Stimulated activated CD8-positive, alpha-beta memory T cell treated with anti-CD3 and anti-CD28 coated beads, Interleukin-15, amount 100 ng/mL, for 24 hours (primary cell): ENCODE data around the gene CTNNB1.

Source experiments
- DNase-seq: peaks from one replicate; pipeline ENCODE4 v3.0.0-alpha.2; 2020; ENCODE audit warnings: low read depth

CTNNB1 gene

DNA sequence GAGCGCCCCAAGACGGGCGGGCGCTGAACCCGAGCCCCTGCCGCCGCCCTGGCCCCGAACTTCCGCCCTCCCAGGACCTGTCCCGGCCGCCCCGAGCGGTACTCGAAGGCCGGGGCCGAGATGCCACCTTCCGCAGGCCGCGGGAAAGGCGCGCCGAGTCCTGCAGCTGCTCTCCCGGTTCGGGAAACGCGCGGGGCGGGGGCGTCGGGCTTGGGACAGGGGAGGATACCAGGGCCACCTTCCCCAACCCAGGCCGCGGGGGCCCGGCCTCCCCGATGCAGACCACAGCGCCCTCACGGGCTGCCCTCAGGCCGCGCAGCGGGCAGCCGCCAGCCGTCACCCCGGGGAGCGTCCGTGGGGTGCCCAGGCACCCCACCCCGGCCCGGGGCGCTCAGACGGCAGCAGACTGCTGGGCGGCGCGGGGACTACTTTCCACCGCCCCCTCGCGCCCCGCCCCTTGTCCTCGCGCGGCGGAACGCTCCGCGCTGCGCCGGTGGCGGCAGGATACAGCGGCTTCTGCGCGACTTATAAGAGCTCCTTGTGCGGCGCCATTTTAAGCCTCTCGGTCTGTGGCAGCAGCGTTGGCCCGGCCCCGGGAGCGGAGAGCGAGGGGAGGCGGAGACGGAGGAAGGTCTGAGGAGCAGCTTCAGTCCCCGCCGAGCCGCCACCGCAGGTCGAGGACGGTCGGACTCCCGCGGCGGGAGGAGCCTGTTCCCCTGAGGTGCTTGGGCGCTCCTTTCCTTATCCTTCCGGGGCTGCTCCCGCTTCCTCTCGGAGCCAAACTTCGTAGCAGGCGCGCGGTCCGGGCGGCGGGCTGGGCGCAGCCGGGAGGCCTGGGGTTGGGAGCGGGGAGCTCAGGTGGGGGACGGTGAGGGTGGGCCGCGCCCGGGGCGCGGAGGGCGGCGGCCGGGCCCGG lies at the start of gene CTNNB1:
Gene CTNNB1 (plus strand): TSS at position 556 of the 916 bp plus-strand sequence. CDS start 24,564 bp downstream, outside the sequence.
- DNase-seq = peak; percentile 82

DNA sequence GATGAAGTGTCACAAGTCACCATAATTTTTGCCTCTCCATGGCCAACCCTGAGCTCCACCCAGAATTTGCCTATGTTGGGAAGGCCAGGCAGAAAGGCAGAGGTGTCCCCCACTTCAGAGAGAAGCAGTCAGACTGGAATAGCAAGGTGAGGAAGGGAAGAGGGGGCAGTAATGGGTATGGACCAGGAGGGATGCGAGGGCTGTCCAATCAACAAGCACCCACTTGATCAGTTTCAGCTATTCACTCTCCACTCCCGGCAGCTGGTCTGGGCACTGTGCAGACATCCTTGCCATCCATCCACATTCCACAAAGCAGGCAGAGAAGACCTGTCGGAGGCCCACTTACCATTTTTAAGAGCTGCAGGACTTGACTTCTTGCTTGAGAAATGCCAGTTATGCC lies 43.5 kb upstream of the CTNNB1 start:
- no peak for DNase-seq

DNA sequence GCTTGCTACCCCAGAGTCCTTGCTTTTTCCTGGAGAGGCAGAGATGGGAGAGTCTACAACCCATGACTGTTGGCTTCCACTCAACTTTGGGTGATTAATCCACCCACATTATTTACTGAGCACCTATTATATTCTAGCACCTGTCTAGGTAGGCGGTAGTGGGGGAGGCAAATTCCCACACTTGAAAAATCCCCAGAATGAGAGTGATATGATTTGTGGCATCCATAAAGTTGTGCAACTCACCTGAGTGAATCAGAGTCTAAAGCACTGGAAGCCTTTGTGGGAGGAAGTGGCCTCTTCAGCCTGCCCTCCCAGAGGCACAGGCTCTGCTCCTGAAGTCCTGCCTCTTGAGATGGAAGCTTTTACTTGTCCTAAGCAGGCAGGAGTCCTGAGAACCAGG lies 40.4 kb upstream of the CTNNB1 start:
- no peak for DNase-seq

DNA sequence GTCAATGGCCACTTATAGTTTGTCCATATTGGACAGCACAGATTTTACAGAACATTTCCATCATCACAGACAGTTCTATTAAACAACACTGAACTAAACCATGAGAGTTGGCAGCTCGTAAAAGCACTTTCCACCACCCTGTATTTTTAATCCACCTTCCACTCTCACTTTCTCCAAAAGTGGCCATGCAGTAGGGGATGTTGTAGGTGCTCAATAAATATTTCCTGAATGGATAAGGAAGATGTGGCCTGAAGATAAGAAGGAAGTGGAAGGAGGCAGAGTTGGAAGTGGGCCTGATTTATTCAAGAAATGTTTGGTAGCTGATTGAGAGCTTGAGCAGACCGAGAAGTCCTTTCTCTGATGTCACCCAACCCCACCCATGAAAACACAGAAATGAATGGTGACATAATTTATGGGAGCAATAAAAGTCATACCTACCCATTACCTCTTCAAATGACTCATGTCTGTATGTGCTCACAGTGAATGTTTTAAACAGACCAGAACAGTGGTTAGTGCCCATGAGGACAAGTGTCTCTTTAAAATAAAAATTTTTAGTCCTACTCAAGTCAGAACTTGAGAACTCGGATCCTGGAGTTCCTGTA lies 39.6 kb upstream of the CTNNB1 start:
- no peak for DNase-seq

DNA sequence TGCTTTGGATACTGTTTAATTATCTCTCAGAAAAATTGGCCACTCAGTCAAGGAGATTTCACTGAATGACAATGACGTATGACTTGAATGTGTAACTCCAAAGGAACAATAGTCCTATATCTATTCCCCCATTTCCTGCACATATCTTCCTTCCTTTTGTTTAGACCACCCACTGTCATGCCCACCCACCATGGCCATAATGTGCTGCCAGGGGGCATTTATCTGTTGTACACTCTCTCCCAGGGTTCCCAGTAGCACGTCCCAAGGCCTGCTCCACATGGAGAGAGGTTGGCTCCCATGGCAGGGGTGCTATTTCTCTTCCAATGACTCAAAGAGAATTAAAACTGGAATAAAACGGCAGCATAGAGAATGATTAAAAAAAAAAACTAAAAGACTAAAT lies 36.8 kb upstream of the CTNNB1 start:
- DNase-seq = no peak

DNA sequence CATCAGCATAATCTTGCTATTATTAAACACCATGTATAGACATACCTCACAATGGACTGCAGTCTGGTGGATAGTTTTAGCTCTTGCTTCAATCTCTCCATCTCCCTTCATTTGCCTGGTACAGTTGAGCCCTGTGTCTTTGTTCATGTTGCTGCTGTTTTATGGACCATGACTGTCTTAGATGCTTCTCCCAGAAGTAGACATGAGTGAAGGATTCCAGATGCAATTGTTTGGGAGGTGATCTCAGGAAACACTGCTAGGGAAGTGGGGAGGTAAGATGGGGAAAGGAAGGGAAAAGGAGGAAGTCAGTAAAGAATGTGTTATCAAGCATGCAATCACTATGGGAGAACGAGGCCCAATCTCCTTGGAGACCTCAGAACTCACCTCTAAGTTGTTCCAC lies 36.3 kb upstream of the CTNNB1 start:
- no peak for DNase-seq

DNA sequence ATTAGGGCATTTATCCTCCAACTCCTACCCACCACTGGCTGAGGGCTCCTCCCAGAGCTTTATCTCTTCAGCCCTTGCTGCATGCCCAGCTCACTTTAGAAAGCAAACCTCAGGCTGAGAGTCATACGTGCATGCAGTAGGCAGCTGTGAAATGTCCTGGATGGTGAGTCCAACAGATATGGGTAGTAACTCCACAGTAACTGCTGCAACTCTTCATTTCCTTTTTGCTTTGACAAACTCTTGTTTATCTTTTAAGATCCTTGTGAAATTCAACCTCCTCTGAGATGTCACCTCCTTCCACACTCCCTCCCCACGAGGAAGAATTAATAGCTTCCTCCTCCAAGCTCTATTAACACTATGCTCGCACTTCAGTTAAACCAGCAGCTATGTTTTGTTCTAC lies 35.9 kb upstream of the CTNNB1 start:
- no peak for DNase-seq

DNA sequence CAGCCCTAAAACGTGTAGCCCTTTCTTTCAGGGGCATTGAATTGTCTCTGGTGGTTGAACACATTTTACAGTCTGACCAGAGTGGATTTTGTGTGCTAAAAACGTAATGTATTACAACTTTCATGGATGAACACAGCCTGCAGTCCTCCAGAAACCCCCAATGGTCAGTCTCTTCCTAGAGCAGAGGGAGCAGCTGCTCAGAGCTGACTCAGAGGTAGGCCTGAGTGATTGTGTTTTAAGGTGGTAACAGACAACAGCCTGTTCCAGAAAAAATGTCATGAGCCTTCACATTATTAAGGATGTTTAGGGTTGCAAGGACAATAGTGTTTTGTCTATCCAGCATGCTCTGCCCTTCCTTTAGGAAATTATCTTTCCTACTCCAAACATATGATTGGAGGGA lies 34.5 kb upstream of the CTNNB1 start:
- no peak for DNase-seq

DNA sequence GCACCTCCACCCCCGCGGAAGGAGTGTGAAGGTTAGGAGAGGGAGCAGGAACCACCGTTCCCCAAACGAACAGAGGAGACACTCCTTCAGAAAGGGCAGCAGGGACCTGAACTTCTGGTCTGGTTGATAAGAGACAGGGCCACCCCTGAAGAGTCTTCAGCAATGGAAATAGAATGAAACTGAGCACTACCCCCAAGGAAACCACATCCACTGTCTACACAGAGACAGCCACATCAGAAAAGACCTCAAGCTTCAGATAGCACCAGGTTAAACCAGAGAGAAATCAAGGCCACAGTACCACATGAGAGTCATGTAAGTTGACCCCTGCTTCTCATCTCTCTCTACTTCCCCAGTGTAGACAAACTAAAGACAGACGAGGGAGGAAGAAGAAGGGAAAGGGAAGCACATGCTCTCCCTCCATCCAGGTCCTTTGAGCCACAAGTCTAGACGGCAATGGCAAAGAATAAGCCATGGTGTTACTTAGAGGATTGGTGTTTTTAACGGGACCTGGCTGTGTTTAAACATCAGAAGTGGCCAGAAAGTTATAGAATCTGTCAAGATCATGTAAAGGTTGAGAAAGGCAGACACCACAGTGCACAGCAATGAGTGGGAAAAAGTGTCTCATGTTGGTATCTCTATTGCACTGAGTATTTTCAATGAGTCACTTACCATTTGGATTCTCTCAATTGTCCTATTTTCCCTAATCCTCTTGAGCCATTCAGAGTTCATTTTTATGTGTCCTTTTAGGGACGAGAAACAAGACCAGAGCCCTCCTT lies 31.4 kb upstream of the CTNNB1 start:
- DNase-seq = no peak

DNA sequence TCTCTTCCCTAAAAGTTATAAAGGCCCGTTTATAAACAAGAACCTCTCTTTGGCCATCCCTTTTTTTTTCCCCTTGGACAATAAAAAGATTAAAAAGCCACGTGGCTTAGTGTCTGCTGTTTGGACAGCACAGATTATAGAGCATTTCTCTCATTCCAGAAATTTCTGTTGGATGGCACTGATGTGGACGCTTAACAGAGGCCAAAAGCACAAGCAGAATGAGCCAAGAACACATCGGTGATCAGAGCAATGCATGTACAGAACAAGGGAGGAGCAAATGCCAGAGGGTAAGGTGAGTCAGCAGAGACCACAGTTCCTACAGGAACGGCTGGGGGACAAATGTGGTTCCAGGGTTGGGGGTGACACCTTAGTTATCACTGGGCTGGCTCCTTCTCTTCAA lies 30.3 kb upstream of the CTNNB1 start:
- DNase-seq = no peak

DNA sequence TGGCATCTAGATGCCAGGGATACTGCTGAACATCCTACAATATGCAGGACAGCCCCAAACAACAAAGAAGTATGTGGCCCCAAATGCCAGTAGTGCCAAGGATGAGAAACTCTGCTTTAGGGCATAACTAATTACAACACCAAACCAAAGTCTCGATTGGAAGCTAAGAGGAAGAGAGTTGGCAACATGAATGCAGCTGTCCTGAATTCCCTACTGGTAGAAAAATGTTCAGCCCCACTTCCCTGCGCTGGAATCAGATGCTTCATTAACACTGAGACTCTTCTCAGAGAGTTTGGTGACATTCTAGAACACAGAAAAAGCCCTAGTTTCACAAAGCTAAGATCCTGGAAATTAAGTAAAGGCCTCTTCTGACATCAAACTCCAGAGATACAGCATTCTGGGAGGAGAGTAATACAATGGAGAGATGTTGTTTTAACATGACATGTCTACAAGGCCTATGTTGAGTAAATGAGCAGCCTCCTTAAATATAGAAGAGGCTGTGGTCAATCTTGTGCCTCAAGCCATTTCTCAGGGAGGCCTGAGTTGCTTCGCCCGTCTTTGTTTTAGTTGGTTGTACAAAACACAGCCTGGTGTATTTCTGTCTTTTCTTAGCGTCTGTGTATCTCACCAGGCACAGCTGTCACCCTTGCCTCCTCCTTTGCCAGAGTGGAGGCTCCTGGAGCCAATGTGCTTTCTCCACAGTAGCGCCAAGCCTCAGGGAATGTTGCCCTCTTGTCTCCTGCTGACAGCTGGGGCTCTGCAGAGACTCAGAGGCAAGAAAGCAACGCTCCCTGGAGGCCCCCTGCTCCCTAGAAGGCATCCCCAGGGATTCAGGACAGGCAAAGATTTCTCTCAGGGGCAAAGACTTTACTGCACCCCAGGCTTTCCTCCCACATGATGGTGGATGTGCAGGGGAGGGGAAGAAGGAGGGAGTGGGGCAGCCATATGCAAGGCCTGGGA lies 25.1 kb upstream of the CTNNB1 start:
- no peak for DNase-seq

DNA sequence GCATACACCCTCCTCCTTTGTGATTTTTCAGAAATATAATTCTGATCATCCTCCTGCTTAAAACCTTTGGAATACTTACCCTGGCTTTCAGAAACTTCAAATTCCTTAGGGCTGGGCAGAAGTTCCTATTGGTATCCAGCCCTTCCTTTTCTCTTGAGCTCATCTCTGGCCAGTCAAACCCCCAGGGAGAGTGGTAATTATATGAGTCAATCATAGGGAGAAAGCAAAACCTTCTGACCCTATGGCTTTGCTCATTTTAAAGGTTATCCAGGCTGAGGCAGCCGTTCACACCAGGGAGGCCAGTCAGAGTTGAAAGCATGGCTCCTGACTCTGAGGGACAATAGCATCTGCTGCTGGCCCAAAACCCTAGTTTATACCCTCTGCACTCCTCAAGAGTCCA lies 23.9 kb upstream of the CTNNB1 start:
- DNase-seq = no peak

DNA sequence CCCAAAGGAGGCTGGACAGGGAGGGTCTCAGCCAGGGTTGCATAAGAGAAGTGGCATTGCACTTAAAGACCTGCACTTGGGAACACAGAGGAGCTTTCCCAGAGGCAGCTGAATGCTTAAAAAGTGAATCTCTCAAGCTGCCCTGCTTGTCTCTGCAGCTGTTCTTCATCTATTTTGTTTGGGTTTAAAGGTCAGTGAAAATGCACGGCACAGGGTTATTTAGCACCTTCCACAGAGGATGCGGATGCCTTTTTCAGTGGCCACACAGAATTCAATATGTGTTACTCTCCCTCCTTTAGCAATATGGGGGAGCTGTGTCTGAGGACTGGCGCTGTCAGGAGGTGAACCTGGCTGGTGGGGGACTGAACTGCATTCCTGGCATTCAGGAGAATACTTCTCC lies 22.7 kb upstream of the CTNNB1 start:
- no peak for DNase-seq

DNA sequence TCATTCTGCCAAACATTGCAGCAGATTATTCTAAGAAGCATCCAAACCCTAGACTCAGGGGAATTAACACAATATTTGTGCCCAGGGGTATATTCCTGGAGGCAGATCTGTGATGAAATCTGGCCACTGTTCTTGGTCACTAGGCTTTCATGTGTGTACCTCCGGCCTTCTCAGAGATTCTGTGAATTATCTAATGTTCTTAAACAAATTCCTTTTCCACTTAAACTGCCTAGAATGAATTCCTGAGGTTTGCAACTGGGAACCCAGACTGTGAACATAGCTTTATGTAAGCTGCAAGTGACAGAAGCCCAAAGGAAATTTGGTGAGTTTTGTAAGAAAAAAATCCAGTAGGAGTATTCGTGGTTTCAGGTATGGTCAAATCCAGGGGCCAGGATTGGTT lies 20.7 kb upstream of the CTNNB1 start:
- DNase-seq = no peak

DNA sequence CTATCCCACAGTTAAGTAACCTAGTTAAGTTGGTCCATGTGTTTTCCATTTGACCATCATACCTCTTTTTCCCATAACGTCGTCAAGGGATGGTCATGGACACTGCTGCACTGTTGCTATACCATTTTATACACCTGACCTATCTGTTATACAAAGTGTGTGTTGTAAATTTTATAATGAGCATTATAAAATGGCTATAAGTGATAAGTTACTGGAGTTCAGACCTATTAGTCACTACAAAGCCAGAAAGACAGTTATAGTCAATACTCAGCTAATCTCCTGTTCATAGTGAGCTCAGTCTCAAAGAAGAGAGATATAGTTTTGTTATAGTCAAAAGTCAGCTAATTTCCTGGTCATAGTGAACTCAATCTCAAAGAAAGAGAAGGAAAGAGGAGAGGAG lies 18.9 kb upstream of the CTNNB1 start:
- no peak for DNase-seq

DNA sequence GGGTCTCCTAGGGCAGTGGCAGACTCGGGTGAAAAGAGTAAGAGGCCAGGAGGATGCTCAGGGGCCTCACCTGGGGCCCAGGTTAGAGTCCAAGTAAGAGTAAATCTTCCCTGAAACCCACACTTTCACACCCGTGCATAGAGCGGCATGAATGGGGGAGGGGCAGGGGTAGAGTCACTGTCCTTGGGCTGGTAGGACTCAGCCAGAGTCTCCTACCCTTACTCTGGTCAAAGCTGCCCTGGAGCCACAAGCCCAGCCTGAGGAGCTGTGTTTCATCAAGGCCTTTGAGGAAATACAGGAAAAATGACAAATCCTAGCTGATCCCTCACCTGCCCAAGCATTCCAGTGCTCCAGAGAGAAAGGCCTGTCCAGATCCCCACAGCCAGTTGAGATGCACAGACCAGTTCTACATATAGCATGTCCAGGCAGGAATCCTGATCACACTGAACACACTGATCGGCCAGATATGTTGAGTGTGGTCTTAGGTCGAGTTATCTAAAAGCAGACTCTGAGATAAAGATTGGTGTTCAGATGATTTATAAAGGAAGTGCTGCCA lies 16.7 kb upstream of the CTNNB1 start:
- DNase-seq = no peak

DNA sequence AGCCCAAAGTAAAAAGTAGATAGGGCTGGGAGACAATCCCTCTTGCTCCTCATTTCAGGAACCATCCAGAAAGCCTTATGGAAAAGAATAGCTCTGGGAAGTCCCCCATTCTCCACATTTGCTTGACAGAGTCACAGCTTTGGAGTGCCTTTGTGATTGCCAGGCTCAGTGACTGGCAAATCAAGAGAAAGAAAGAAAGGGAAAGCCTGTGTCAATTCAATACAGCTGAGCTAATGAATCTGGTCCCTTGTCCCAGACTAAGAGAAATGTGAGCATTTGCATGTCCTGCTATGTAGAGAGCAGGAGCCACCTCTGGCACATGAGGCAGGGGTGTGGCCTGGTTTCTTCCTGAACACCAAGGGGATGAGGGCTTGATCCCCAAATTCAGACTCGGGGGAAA lies 14.9 kb upstream of the CTNNB1 start:
- DNase-seq = no peak

DNA sequence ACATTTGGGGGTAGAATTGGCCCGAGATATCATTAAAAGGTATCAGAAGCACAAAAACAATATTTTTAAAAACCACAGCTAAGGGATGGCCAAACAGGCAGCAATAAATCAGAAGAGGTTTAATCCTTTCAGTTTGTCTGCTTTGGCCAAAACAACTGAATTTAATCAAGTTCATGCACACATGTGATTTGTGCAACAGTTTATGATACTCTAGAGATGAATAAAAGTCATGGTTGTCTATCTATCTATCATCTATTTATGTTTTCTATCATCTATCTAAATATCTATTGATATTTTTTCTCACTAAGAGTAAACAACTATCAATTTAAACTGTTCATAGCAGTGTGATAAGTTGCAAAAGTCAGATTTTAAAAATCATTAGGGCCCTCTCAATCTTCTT lies 13.0 kb upstream of the CTNNB1 start:
- DNase-seq = no peak

DNA sequence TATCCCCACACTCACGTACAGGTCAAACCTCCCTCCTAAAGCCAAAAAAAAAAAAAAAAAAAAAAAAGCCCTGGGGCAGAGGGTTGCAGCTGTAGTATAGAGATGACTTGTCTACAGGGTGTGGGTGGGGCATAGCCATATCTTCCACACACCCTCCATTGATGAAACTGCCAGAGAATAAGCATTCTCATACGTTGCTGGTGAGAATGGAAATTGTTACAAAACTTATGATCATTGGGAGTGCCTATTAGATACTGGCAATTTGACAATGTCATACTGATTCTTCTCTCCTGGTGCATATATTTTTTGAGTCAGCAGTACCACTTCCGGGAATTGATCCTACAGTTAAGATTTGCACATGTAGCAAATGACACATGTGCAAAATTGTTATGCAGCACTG lies 11.0 kb upstream of the CTNNB1 start:
- DNase-seq = no peak

DNA sequence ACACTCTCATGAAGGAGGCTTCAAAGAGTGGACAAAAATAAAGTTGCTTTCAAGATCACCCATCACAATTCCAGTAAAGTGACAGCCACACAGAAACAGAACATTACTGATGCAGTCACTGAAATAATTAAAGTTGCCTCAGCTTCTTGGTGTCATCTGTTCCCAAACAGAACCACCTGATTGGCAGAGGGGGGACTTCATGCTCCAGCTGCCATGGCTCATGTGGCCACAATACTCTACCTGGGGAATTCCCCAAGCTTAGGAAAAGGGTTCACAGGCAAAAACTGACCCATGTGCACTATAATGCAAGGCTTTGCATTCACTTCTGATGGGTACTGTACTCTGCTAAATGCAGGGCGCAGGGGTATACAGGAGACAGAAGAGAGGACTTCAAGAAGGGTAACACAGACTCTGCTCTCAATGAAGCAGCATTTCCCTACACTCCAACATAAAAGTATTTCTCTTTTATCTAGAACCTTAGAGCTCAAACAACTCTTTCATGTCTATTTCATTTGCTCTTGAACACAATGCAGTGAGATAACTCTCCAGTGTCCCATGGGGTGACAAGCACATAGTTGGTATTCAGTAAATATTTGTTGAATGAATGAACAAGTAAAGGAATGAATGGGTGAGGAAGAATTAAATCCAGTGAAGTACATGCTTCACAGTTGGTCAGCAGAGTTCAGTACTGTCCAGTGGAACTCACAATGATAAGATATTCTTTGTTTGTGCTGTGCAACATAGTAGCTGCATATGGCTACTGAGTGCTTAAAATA lies 8.6 kb upstream of the CTNNB1 start:
- DNase-seq = no peak

DNA sequence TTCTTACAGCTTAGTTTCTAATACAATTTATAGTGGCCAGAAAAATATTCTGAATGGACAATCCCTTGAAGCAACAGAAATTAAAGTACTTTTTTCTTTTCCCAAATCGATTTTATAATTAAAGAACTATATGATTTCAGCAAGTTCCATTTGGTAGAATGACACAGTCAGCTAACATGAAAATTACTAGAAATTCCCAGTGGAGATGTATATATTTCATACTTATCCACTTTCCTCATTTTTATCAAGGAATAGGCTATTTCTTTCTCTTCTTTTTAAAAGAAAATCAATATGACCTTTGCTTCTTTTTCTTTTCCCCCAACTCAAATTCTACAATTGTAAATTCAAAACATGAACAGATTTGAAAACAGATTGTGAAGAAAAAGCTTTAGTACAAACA lies 6.4 kb upstream of the CTNNB1 start:
- no peak for DNase-seq
